Upper lobe of right lung (tissue), 1 donor: Measurements from ENCODE around the gene NUMB. TPM values are rescaled to one million over a fixed set of nuclear protein-coding genes. Genes with fewer than 3 reads are reported as not detected.

Source experiments
- ATAC-seq: fragments of 200-7000 bp; cut with Tn5 transposase; one replicate; pipeline ENCODE4 v1.9.1; 2020; ENCODE audit warnings: mild to moderate bottlenecking, moderate library complexity
- DNase-seq: peaks from one replicate; pipeline ENCODE4 v3.0.0-alpha.2; 2020
- H3K27ac ChIP-seq: fragments of 200-600 bp; one replicate; pipeline ENCODE4 v1.8.0; 2022
- H3K27me3 ChIP-seq: fragments of 200-600 bp; one replicate; pipeline ENCODE4 v1.8.0; 2022; ENCODE audit warnings: mild to moderate bottlenecking
- H3K36me3 ChIP-seq: fragments of 200-600 bp; one replicate; pipeline ENCODE4 v1.8.0; 2022
- H3K4me1 ChIP-seq: fragments of 200-600 bp; one replicate; pipeline ENCODE4 v1.8.0; 2022
- H3K4me3 ChIP-seq: fragments of 200-600 bp; one replicate; pipeline ENCODE4 v1.8.0; 2022; ENCODE audit warnings: mild to moderate bottlenecking
- H3K9me3 ChIP-seq: fragments of 200-600 bp; one replicate; pipeline ENCODE4 v1.8.0; 2022
- intact Hi-C: fragments of 100-400 bp; cut with DNase I; formaldehyde crosslinking; loops from one replicate; pipeline ENCODE4 v1.11.0; 2022
- total RNA-seq: library from RNA; stranded (reverse); fragmentation: NEBNext Ultra II Directional; extraction: Animal tissue kit (Norgen Biotek cat#: 25700); gene quantifications from one replicate; pipeline ENCODE4 v1.2.1, GENCODE V29; 2021
- TF ChIP-seq, protein P1 (sequence below): fragments of 200-600 bp; IDR thresholded peaks from one replicate; pipeline ENCODE4 v1.8.0; 2022; ENCODE audit warnings: antibody characterized with exemption
- donor health status: DM: no; HTN: yes; CAD: no; lungs with severe emphysema.

Gene NUMB
- total RNA-seq, 1 donor from 2014 or later: 139 TPM

- intact Hi-C loops: no loop called here
- H3K27me3 ChIP-seq: peaks cover 14% of the 10 kb centered on the region
- ATAC-seq (no peak), DNase-seq (no peak)
- peaks cover 37% of the 10 kb centered on the region for H3K4me1 ChIP-seq
- no peak overlapping the region for H3K27ac ChIP-seq
- no peaks in the 10 kb centered on the region for H3K9me3 ChIP-seq
- TF ChIP-seq, protein P1, sequence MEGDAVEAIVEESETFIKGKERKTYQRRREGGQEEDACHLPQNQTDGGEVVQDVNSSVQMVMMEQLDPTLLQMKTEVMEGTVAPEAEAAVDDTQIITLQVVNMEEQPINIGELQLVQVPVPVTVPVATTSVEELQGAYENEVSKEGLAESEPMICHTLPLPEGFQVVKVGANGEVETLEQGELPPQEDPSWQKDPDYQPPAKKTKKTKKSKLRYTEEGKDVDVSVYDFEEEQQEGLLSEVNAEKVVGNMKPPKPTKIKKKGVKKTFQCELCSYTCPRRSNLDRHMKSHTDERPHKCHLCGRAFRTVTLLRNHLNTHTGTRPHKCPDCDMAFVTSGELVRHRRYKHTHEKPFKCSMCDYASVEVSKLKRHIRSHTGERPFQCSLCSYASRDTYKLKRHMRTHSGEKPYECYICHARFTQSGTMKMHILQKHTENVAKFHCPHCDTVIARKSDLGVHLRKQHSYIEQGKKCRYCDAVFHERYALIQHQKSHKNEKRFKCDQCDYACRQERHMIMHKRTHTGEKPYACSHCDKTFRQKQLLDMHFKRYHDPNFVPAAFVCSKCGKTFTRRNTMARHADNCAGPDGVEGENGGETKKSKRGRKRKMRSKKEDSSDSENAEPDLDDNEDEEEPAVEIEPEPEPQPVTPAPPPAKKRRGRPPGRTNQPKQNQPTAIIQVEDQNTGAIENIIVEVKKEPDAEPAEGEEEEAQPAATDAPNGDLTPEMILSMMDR: no peak
- no peaks in the 10 kb centered on the region for H3K36me3 ChIP-seq
- no peak overlapping the region for H3K4me3 ChIP-seq
Observed at GRCh38 chr14:73234586-73235394, 223.6 kb downstream of the NUMB start.

DNA sequence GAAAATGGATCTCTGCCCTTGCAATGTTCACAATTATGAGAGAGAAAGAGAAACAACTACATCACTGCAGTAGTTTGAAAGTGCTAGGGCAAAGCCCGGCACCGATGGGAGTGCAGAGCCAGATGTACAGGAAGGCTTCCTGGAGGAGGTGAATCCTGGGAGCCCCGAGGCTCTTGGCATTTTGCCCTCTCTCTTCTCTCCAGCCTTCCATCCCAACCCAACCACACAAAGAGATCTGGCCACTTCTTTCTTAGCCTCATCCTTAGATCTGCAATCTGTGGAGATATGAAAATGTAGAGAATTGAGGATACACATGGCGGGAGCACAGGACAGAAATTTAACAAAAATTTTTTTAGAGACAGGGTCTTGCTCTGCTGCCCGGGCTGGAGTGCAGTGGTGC is 224.3 kb downstream of the NUMB start:
- ATAC-seq (no peak), DNase-seq (no peak)
- Histone ChIP-seq H3K4me3 (no peak overlapping the region), H3K4me1 (peaks cover 31% of the 10 kb centered on the region), H3K27ac (no peak overlapping the region), H3K36me3 (no peaks in the 10 kb centered on the region), H3K27me3 (peaks cover 14% of the 10 kb centered on the region), H3K9me3 (no peaks in the 10 kb centered on the region)
- TF ChIP-seq, protein P1: no peak
- intact Hi-C loops: no loop called here

- H3K36me3 ChIP-seq: no peaks in the 10 kb centered on the region
- no peak overlapping the region for H3K27ac ChIP-seq
- DNase-seq (no peak), ATAC-seq (no peak)
- H3K9me3 ChIP-seq: no peaks in the 10 kb centered on the region
- no peak overlapping the region for H3K4me3 ChIP-seq
- TF ChIP-seq, protein P1: no peak
- H3K27me3 ChIP-seq: peaks cover 12% of the 10 kb centered on the region
- intact Hi-C loops: no loop called here
- peaks cover 31% of the 10 kb centered on the region for H3K4me1 ChIP-seq
Observed at GRCh38 chr14:73233564-73233963, 224.8 kb downstream of the NUMB start.

GRCh38 chr14:73232984-73233383 is 225.4 kb downstream of the NUMB start:
- H3K4me3 ChIP-seq: no peak overlapping the region
- TF ChIP-seq, protein P1: no peak
- intact Hi-C loops: no loop called here
- H3K4me1 ChIP-seq: peaks cover 31% of the 10 kb centered on the region
- ATAC-seq (no peak), DNase-seq (no peak)
- no peaks in the 10 kb centered on the region for H3K9me3 ChIP-seq
- peaks cover 8% of the 10 kb centered on the region for H3K27me3 ChIP-seq
- no peaks in the 10 kb centered on the region for H3K36me3 ChIP-seq
- no peak overlapping the region for H3K27ac ChIP-seq

DNA sequence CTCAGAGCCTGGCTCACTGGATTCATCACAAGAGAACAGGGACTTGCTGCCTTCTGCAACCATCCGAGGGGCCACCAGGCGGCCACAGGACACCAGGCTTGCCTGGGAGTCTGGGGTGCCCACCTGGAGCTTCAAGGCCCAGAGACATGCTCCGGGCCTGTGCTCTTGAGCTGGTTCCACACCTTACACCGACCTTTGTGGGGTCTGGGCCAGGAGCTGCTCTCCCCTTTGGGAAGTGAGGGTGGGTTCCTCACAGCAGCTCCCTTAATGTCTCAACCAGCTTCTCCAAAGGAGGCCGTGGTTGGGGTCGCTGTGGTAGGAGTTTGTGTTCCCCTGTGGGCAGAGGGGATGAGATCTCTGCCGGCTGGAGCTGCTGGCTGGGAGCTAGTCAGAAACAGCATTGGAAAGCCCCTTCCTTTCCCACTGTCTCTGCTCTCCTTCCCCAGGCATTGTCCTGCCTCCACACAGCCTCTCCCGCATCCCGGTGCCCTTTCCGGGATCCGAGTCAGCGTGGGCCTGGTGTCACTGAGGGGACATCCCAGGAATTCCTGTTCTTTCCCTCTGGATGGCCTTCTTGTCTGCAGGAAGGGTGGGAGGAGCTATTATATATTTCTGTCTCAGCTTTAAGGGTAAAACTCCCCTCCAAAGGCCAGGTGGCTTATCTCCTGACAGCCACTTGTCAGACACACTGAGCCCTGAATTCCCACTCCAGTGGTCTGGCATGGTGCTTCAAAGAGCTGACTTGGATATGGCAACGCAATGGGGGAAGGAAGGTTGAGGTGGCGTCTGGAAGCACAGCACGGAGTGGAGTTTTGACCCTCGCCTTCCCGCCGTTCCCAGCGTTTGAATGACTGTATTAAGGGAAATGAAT is 226.1 kb downstream of the NUMB start:
- DNase-seq (no peak), ATAC-seq (no peak)
- peaks cover 26% of the 10 kb centered on the region for H3K4me1 ChIP-seq
- H3K4me3 ChIP-seq: no peak overlapping the region
- H3K36me3 ChIP-seq: no peaks in the 10 kb centered on the region
- H3K27me3 ChIP-seq: no peaks in the 10 kb centered on the region
- no peaks in the 10 kb centered on the region for H3K9me3 ChIP-seq
- intact Hi-C loops: no loop called here
- H3K27ac ChIP-seq: no peak overlapping the region
- TF ChIP-seq, protein P1: peak; percentile 10
